ENCODE data around the gene APIP. TPM values are rescaled to one million over a fixed set of nuclear protein-coding genes. Genes with fewer than 3 reads are reported as not detected.

APIP gene
- total RNA-seq, 1 donor, result 27.5 TPM

DNA sequence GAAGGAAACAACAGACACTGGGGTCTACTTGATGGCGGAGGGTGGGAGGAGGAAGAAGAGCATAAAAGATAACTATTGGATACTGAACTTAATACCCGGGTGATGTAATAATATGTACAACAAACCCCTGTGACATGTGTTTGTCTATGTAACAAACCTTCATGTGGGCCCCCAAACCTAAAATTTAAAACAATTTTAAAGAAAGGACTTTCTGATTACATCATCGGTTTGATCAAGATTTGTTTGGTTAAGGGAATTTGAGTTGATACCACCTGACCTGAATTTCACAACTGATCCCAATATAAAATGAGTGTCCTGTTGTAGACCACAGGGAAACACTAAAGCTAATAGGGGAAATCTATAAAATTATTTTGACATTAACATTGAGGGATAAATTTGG lies 34.3 kb downstream of the APIP start:
- Histone ChIP-seq H3K4me3 (ENCODE audit: insufficient read depth, low read length) (no peak overlapping the region), H2AFZ (ENCODE audit: low read length) (no peak overlapping the region), H3K79me2 (ENCODE audit: insufficient read depth, low read length) (no peaks in the 10 kb centered on the region), H3K36me3 (ENCODE audit: insufficient read depth, low read length) (no peaks in the 10 kb centered on the region), H3K27ac (ENCODE audit: low read depth, low read length) (no peak overlapping the region), H4K20me1 (ENCODE audit: insufficient read depth, low read length) (no peaks in the 10 kb centered on the region), H3K4me2 (ENCODE audit: insufficient read depth, low read length) (no peak overlapping the region), H3K9me3 (ENCODE audit: low read depth, low read length) (no peaks in the 10 kb centered on the region), H3K4me1 (ENCODE audit: insufficient read depth, low read length) (no peaks in the 10 kb centered on the region), H3K27me3 (ENCODE audit: insufficient read depth, low read length) (no peaks in the 10 kb centered on the region)
- no peak for DNase-seq (ENCODE audit: insufficient read length, low spot score, missing footprints)
- TF ChIP-seq CTCF (IDR thresholded peaks at IDR 0.05; ENCODE audit: extremely low read depth, low read depth, low read length), result no peak

GRCh38 chr11:34877375-34877975 lies 38.7 kb downstream of the APIP start:
- Histone ChIP-seq H3K4me3 (ENCODE audit: insufficient read depth, low read length) (no peak overlapping the region), H3K27ac (ENCODE audit: low read depth, low read length) (no peak overlapping the region), H3K79me2 (ENCODE audit: insufficient read depth, low read length) (no peaks in the 10 kb centered on the region), H2AFZ (ENCODE audit: low read length) (no peak overlapping the region), H3K9me3 (ENCODE audit: low read depth, low read length) (no peaks in the 10 kb centered on the region), H4K20me1 (ENCODE audit: insufficient read depth, low read length) (no peaks in the 10 kb centered on the region), H3K27me3 (ENCODE audit: insufficient read depth, low read length) (no peaks in the 10 kb centered on the region), H3K36me3 (ENCODE audit: insufficient read depth, low read length) (no peaks in the 10 kb centered on the region), H3K4me1 (ENCODE audit: insufficient read depth, low read length) (no peaks in the 10 kb centered on the region), H3K4me2 (ENCODE audit: insufficient read depth, low read length) (no peak overlapping the region)
- TF ChIP-seq CTCF (IDR thresholded peaks at IDR 0.05; ENCODE audit: extremely low read depth, low read depth, low read length), result no peak
- DNase-seq (ENCODE audit: insufficient read length, low spot score, missing footprints), result no peak

DNA sequence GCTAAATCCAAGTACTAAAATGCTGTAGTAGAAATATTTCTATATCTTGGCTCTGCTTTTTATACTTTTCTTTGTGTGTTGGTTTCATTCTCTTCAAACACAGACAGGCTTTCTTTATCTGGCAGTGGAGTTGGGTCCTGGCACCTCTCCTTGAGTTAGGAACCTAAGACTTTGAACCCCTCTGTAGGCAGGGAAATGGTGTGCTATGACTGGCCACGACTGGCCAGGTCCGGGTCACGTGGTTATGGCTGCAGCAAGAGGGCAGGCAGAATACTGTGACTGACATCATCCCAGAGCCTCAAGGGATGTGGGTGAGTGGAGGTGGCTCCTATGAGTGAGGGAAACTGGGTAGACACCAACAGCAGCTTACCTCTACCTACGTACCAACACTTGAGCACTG lies 42.0 kb downstream of the APIP start:
- no peaks in the 10 kb centered on the region for H3K27me3 ChIP-seq (ENCODE audit: insufficient read depth, low read length)

More for the DNA sequence above, 42.0 kb downstream of the APIP start:
- peak; percentile 55 for DNase-seq (ENCODE audit: insufficient read length, low spot score, missing footprints)
- Histone ChIP-seq H4K20me1 (ENCODE audit: insufficient read depth, low read length) (no peaks in the 10 kb centered on the region), H3K9me3 (ENCODE audit: low read depth, low read length) (no peaks in the 10 kb centered on the region), H3K79me2 (ENCODE audit: insufficient read depth, low read length) (no peaks in the 10 kb centered on the region), H3K36me3 (ENCODE audit: insufficient read depth, low read length) (no peaks in the 10 kb centered on the region), H3K4me1 (ENCODE audit: insufficient read depth, low read length) (no peaks in the 10 kb centered on the region), H3K4me3 (ENCODE audit: insufficient read depth, low read length) (no peak overlapping the region), H3K27ac (ENCODE audit: low read depth, low read length) (no peak overlapping the region), H3K4me2 (ENCODE audit: insufficient read depth, low read length) (no peak overlapping the region), H2AFZ (ENCODE audit: low read length) (no peak overlapping the region)
- TF ChIP-seq CTCF (IDR thresholded peaks at IDR 0.05; ENCODE audit: extremely low read depth, low read depth, low read length), result no peak
